Skin epidermis (tissue), 12 donors: ENCODE data around the gene PPP2R5E.
"Not testable (repeated sequence)": the region's sequence is repeated elsewhere in the genome, so short reads cannot be mapped to it uniquely, and the experiment has no call there.

Source experiments
- H3K27ac ChIP-seq, 21 experiments: fragments of 200-600 bp; sonication (generic) in 11 of 21; one replicate each; pipeline ENCODE4 v1.5.0; 2020; ENCODE audit warnings: mild to moderate bottlenecking in 3 of 21, inconsistent platforms in 2 of 21, moderate library complexity in 2 of 21
- H3K4me3 ChIP-seq, 7 experiments: fragments of 200-600 bp; sonication (generic) in 2 of 7; one replicate each; pipeline ENCODE4 v1.5.0; 2020; ENCODE audit warnings: inconsistent platforms in 2 of 7, mild to moderate bottlenecking in 2 of 7, moderate library complexity in 1 of 7

The PPP2R5E gene

GRCh38 chr14:63543000-63543825 lies at the start of gene PPP2R5E:
PPP2R5E (minus strand) TSS chr14:63543377; CDS start chr14:63539685, 3,692 bp downstream.
- H3K4me3 ChIP-seq, result peak within 1 kb of the TSS; percentile 77 to 98 (median 93)
- H3K27ac ChIP-seq, result peak within 1 kb of the TSS; percentile 79 to 96 (median 93)

- not testable (repeated sequence) for H3K27ac ChIP-seq, H3K4me3 ChIP-seq
These were observed 39.9 kb upstream of the PPP2R5E start for GRCh38 chr14:63583046-63583445.

- Histone ChIP-seq H3K4me3 (no peak overlapping the region), H3K27ac (no peak overlapping the region)
These were observed 38.3 kb upstream of the PPP2R5E start for GRCh38 chr14:63581491-63581890.

- Histone ChIP-seq H3K27ac (no peak overlapping the region), H3K4me3 (no peak overlapping the region)
These were observed 35.1 kb upstream of the PPP2R5E start for GRCh38 chr14:63578300-63578699.

GRCh38 chr14:63573581-63573980 lies 30.4 kb upstream of the PPP2R5E start:
- Histone ChIP-seq H3K27ac (no peak overlapping the region), H3K4me3 (no peak overlapping the region)

GRCh38 chr14:63565448-63565847 lies 22.3 kb upstream of the PPP2R5E start:
- Histone ChIP-seq H3K4me3 (no peak overlapping the region), H3K27ac (no peak overlapping the region)

- H3K27ac ChIP-seq, result no peak overlapping the region
These were observed 21.1 kb upstream of the PPP2R5E start for GRCh38 chr14:63564318-63564717.

GRCh38 chr14:63563370-63564026 lies 20.3 kb upstream of the PPP2R5E start:
- H3K4me3 ChIP-seq, result no peak overlapping the region
- no peak overlapping the region for H3K27ac ChIP-seq

More at GRCh38 chr14:63564318-63564717, 21.1 kb upstream of the PPP2R5E start:
- H3K4me3 ChIP-seq, result no peak overlapping the region

- Histone ChIP-seq H3K27ac (no peak overlapping the region), H3K4me3 (no peak overlapping the region)
These were observed 19.2 kb upstream of the PPP2R5E start for GRCh38 chr14:63562405-63562804.

- no peak overlapping the region for H3K27ac ChIP-seq
- no peak overlapping the region for H3K4me3 ChIP-seq
These were observed 12.4 kb upstream of the PPP2R5E start for GRCh38 chr14:63555572-63555971.

GRCh38 chr14:63551332-63551731 lies 8.2 kb upstream of the PPP2R5E start:
- no peak overlapping the region for H3K27ac ChIP-seq
- no peak overlapping the region for H3K4me3 ChIP-seq

GRCh38 chr14:63547798-63548335 lies 4.7 kb upstream of the PPP2R5E start:
- H3K27ac ChIP-seq, result no peak overlapping the region
- H3K4me3 ChIP-seq, result no peak overlapping the region

- H3K4me3 ChIP-seq, result no peak overlapping the region
- H3K27ac ChIP-seq, result no peak overlapping the region
These were observed 2.3 kb upstream of the PPP2R5E start for GRCh38 chr14:63545431-63545830.

GRCh38 chr14:63544591-63545299 lies 1.6 kb upstream of the PPP2R5E start:
- Histone ChIP-seq H3K27ac (peak overlapping the region in 1 of 21 experiments; percentile 95), H3K4me3 (peak overlapping the region in 2 of 7 experiments; percentile 86 to 94)

GRCh38 chr14:63543826-63544406 lies 739 bp upstream of the PPP2R5E start:
- peak overlapping the region in 20 of 21 experiments; percentile 75 to 96 (median 92) for H3K27ac ChIP-seq
- peak overlapping the region; percentile 77 to 98 (median 93) for H3K4me3 ChIP-seq

GRCh38 chr14:63542231-63542999 lies 762 bp downstream of the PPP2R5E start:
- H3K27ac ChIP-seq, result peak overlapping the region; percentile 79 to 96 (median 93)
- H3K4me3 ChIP-seq, result peak overlapping the region; percentile 77 to 98 (median 93)

- Histone ChIP-seq H3K4me3 (no peak overlapping the region), H3K27ac (no peak overlapping the region)
These were observed 7.3 kb downstream of the PPP2R5E start for GRCh38 chr14:63535918-63536317.

GRCh38 chr14:63533474-63533873 lies 9.7 kb downstream of the PPP2R5E start:
- H3K4me3 ChIP-seq, result no peak overlapping the region
- no peak overlapping the region for H3K27ac ChIP-seq
